CD4-positive, alpha-beta T cell treated with Interleukin-6 for 4 hours (primary cell): Measurements from ENCODE around the gene NFKBIA.
A peak's percentile ranks its signal among the peaks of the same experiment; 100 is the strongest.
"Not testable (repeated sequence)": the region's sequence is repeated elsewhere in the genome, so short reads cannot be mapped to it uniquely, and the experiment has no call there.

ENCODE experiments used
- DNase-seq: peaks from one replicate; pipeline ENCODE4 v3.0.0-alpha.2; 2020; ENCODE audit warnings: mixed read lengths

The NFKBIA gene

DNA sequence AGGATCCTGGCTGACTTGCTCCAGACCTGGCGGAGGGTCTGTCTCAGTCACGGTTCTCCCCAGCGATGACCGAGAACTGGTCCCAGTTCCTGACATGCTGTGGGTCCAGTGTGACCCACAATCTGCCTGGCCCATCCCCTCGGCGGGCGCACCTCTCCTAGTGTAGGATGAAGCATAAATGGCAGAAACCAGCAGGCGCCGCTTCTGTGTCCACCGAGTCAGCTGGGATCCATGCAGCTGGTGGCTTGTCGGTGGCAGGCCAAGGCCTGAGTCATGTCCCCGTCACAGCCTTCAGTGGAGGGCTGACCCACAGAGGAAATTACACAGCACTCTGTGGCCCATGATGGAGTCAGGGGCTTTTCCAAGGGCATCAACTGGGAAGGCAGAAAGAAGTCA, 38.5 kb downstream of the NFKBIA start:
- DNase-seq: no peak

DNA sequence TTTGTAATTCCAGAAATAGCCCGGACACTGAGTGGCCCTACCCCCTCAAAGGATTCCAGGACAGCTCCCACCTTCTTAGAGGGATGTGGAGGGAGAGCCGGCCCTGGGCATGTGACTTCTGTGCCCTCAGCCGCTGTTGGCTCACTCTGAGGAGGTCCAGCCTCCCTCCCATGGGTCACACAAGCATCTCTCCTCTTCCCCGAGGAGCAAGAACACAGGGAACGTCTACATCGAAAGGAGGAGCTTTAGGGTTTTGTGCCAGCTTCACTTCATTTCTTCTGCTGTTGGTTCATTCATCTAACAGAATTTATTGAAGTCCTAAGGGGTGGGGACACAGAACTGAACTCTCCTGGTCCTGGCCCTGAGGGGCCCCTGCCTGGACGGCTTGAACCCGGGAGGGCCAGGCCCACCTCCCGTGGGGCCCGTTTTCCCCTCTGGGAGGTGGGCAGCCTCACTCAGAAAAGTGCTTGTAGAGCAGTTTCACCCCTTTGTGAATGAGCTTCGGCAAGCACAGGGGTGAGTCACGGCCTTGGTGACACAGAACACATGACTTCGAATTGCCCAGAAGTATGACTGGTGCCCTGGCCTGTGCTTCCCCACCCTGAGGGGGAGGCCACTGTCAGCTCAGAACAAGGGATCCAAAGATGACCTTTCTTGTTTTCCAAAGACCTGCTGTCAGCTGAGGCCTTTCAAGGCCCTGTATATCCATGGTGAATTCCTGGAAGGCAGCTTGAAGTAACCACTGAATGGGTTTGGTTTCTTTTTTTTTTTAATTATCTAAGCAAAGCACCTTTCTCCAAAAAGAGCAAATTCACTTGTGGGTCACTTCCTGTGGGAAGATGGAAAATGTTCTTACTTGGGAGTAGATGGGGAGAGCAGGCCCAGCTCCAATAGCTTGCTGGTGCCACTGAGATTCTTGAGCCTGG, 39.2 kb downstream of the NFKBIA start:
- peak; percentile 60 for DNase-seq

DNA sequence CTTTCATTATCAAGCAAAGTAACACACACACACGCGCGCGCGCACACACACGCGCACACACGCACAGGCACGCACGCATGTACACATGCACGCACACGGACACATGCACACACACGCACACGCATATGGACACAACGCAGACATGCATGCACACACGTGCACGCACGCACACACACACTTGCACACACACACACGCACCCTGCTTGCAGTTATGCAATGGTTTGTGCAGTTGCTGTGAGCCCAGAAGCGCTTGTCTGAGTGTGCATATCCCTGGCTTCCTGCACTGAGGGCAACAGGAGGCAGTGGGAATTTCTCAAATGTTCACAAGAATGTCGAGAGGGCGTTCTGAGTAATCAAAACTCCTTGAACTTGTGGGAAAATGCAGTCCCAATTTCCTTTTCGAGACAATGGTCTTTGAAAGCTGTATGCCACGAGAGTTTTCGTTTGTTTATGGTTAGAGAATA, 41.6 kb downstream of the NFKBIA start:
- no peak for DNase-seq

DNA sequence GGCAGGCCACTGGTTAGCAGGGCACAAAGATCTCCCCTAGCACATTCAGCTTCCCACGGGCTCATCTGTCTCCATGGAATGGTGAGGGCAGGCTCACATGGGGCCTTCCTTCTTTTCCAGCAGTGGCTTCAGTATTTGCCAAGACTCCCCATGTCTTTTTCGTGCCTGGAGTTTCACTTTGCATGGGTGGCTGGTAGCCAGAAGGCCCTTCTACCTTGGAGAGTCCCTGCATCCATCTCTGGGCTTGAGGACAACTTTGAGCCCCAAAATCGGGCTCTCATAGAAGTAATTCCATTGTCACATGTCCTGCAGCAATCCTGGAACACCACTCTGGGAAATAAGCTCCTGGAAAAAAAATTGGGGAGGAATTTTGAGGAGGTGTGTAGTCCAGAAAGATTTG, 42.1 kb downstream of the NFKBIA start:
- no peak for DNase-seq

DNA sequence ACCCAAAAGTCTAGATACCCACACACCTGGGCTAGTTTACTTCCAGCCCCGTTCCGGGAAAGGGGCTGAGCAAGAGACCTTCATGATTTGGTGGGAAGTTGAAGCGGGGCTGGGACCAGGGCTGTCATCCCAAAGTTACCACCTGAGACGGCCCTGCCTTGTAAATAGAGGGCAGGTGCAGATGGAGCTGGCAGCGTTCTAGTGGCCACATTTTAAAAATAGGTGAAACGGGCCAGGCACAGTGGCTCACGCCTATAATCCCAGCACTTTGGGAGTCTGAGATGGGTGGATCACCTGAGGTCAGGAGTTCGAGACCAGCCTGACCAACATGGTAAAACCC, 43.4 kb downstream of the NFKBIA start:
- DNase-seq: no peak

DNA sequence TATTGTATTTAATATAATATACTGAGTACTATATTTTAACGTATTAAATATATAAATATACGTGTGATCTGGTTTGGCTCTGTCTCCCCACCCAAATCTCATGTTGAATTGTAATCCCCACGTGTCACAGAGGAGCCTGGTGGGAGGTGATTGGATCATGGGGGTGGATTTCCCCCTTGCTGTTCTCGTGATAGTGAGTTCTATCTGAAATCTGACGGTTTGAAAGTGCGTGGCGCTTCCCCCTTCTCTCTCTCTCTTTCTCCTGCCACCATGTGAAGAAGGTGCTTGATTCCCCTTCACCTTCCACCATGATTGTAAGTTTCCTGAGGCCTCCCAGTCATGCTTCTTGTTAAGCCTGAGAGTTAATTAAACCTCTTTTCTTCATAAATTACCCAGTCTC, 44.9 kb downstream of the NFKBIA start:
- not testable (repeated sequence) for DNase-seq

- DNase-seq: peak; percentile 14
Observed at GRCh38 chr14:35355981-35356841, 48.3 kb downstream of the NFKBIA start.

DNA sequence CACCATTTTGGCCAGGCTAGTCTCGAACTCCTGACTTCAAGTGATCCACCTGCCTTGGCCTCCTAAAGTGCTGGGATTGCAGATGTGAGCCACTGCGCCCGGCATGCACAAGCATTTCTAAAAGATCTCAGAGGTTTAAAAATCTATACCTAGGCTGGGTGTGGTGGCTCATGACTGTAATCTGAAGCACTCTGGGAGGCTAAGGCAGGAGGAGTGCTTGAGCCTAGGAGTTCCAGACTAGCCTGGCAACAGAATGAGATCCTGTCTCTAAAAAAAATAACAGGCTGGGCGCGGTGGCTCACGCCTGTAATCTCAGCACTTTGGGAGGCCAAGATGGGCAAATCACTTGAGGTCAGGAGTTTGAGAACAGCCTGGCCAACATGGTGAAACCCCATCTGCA, 49.3 kb downstream of the NFKBIA start:
- not testable (repeated sequence) for DNase-seq

GRCh38 chr14:35353409-35354172, 51.0 kb downstream of the NFKBIA start:
- DNase-seq: no peak

DNA sequence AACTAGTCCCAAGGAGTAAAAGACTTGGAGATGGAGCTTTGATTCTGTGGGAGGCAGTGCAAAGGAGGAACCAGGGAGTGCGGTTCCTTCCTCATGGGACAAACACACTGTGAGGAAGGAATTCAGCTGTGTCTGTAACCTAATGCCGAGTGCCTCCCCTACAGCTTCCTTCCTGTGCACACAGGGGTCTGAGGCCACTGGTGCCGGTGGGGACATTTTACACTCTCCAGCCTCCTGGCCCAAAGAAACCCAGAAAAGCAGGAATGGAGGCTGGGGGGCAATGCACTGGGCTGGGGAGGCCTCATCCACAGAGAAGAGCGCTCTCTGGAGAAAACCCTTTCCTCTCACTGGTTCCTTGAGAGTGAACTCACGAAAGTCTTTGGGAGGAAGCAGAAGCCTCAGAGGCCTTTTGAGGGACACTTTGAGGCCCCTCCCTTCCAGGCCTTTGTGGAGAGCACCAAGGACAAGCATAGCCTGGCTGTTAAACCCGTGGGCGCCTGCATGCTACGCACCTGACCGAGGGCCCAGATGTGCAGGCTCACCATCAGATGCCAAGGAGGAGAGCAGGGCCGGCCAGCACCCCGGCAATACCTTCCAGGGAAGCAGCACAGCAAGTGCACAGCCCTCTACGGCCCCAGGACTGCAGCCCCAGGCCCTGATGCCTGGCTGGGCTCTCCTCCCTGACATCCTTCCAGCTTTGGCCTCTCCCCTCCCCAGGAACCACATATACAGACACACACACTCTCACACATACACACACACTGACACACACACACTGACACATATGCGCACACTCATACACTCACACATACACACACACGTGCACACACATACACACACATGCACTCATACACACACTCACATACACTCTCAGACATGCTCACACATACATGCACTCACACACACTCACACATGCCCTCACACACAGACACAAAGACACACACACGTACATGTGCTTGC, 52.0 kb downstream of the NFKBIA start:
- DNase-seq: no peak

DNA sequence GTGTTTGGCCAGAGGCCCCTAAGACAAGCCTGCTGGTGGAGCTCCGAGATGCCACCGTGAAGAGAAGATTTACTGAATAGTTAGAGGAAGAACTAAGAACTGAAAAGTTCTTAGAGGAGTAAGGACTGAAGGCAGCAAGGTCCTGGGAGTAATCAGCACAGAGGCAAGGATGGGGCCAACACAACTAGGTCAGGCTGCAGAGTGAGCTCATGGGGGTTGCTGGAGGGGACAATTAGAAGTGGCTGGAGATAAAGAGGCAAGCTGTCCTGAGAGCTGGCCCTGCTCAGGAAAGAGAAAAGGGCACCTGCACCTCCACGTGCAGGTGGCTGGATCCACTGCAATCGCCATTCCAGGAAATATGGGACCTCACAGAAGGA, 52.7 kb downstream of the NFKBIA start:
- no peak for DNase-seq
